Measurements from ENCODE around the gene VTI1B.

The VTI1B gene

GRCh38 chr14:67653651-67654280 lies 20.7 kb downstream of the VTI1B start:
- Histone ChIP-seq H3K27ac (peak overlapping the region; percentile 13), H3K36me3 (ENCODE audit: control insufficient read depth, insufficient read depth, low read length) (no peaks in the 10 kb centered on the region), H3K4me3 (ENCODE audit: low read depth, low read length) (no peak overlapping the region), H3K4me1 (peaks cover 8% of the 10 kb centered on the region), H3K79me2 (peaks cover 5% of the 10 kb centered on the region), H3K9ac (no peak overlapping the region), H3K4me2 (ENCODE audit: low read length) (no peak overlapping the region), H3K27me3 (ENCODE audit: control insufficient read depth, insufficient read depth, low read length) (no peaks in the 10 kb centered on the region), H2AFZ (no peak overlapping the region), H3K9me3 (ENCODE audit: control insufficient read depth, low read length) (no peaks in the 10 kb centered on the region)
- no peak for TF ChIP-seq CTCF (IDR thresholded peaks at IDR 0.05)

GRCh38 chr14:67652189-67652588 lies 22.2 kb downstream of the VTI1B start:
- no peak overlapping the region for H2AFZ ChIP-seq
- peaks cover 2% of the 10 kb centered on the region for H3K79me2 ChIP-seq
- peaks cover 24% of the 10 kb centered on the region for H3K4me1 ChIP-seq
- no peaks in the 10 kb centered on the region for H3K9me3 ChIP-seq (ENCODE audit: control insufficient read depth, low read length)
- no peaks in the 10 kb centered on the region for H3K36me3 ChIP-seq (ENCODE audit: control insufficient read depth, insufficient read depth, low read length)
- TF ChIP-seq CTCF (IDR thresholded peaks at IDR 0.05): no peak
- no peak overlapping the region for H3K27ac ChIP-seq
- no peak overlapping the region for H3K4me2 ChIP-seq (ENCODE audit: low read length)
- no peak overlapping the region for H3K9ac ChIP-seq
- H3K4me3 ChIP-seq (ENCODE audit: low read depth, low read length): no peak overlapping the region
- H3K27me3 ChIP-seq (ENCODE audit: control insufficient read depth, insufficient read depth, low read length): no peaks in the 10 kb centered on the region

GRCh38 chr14:67650694-67651093 lies 23.7 kb downstream of the VTI1B start:
- Histone ChIP-seq H3K79me2 (peaks cover under 1% of the 10 kb centered on the region), H3K36me3 (ENCODE audit: control insufficient read depth, insufficient read depth, low read length) (no peaks in the 10 kb centered on the region), H3K9me3 (ENCODE audit: control insufficient read depth, low read length) (no peaks in the 10 kb centered on the region), H3K4me1 (peaks cover 39% of the 10 kb centered on the region), H3K27ac (peak overlapping the region; percentile 27), H3K27me3 (ENCODE audit: control insufficient read depth, insufficient read depth, low read length) (no peaks in the 10 kb centered on the region), H3K4me2 (ENCODE audit: low read length) (no peak overlapping the region), H3K9ac (no peak overlapping the region), H3K4me3 (ENCODE audit: low read depth, low read length) (no peak overlapping the region), H2AFZ (no peak overlapping the region)
- no peak for TF ChIP-seq CTCF (IDR thresholded peaks at IDR 0.05)

- Histone ChIP-seq H3K9me3 (ENCODE audit: control insufficient read depth, low read length) (no peaks in the 10 kb centered on the region), H3K9ac (no peak overlapping the region)
- no peak for TF ChIP-seq CTCF (IDR thresholded peaks at IDR 0.05)
Measured at GRCh38 chr14:67650151-67650550, 24.3 kb downstream of the VTI1B start.

GRCh38 chr14:67646131-67646530 lies 28.3 kb downstream of the VTI1B start:
- Histone ChIP-seq H3K9me3 (ENCODE audit: control insufficient read depth, low read length) (no peaks in the 10 kb centered on the region), H3K4me2 (ENCODE audit: low read length) (peak overlapping the region; percentile 50), H3K4me3 (ENCODE audit: low read depth, low read length) (peak overlapping the region; percentile 36), H3K4me1 (peaks cover 62% of the 10 kb centered on the region), H3K27me3 (ENCODE audit: control insufficient read depth, insufficient read depth, low read length) (no peaks in the 10 kb centered on the region), H3K27ac (peak overlapping the region; percentile 99), H3K79me2 (no peaks in the 10 kb centered on the region), H3K36me3 (ENCODE audit: control insufficient read depth, insufficient read depth, low read length) (no peaks in the 10 kb centered on the region), H2AFZ (peak overlapping the region; percentile 13), H3K9ac (no peak overlapping the region)
- no peak for TF ChIP-seq CTCF (IDR thresholded peaks at IDR 0.05)

More at GRCh38 chr14:67650151-67650550, 24.3 kb downstream of the VTI1B start:
- Histone ChIP-seq H2AFZ (no peak overlapping the region), H3K4me3 (ENCODE audit: low read depth, low read length) (no peak overlapping the region), H3K27ac (peak overlapping the region; percentile 27), H3K27me3 (ENCODE audit: control insufficient read depth, insufficient read depth, low read length) (no peaks in the 10 kb centered on the region), H3K36me3 (ENCODE audit: control insufficient read depth, insufficient read depth, low read length) (no peaks in the 10 kb centered on the region), H3K4me2 (ENCODE audit: low read length) (no peak overlapping the region), H3K79me2 (no peaks in the 10 kb centered on the region), H3K4me1 (peaks cover 44% of the 10 kb centered on the region)

Measured in parathyroid adenoma (tissue), 2 donors.